Ovary (tissue), 3 donors: ENCODE results near the gene VPS11.

Experiments
- CTCF ChIP-seq, 3 donors: fragments of 450-650 bp in 2 of 3; fragments of 200-600 bp in 1 of 3; IDR thresholded peaks; one replicate each; pipeline versions ENCODE4 v1.5.1 to v1.8.0; 2016 to 2022; ENCODE audit warnings: antibody characterized with exemption in 3 of 3, mild to moderate bottlenecking in 1 of 3
- POLR2A ChIP-seq: fragments of 450-650 bp; IDR thresholded peaks from one replicate; pipeline ENCODE4 v1.6.1; 2017; ENCODE audit warnings: antibody characterized with exemption, mild to moderate bottlenecking, moderate library complexity
- donor health status: DM: no; HTN: no; CAD: no.

- TF ChIP-seq CTCF (IDR thresholded peaks at IDR 0.05): no peak
- TF ChIP-seq POLR2A: no peak
These were observed 42.1 kb upstream of the VPS11 start for GRCh38 chr11:119025541-119025940.
